HG03575 (cell line): Measurements from ENCODE around the gene ENPP6.

Experiments used
- ATAC-seq: cut with Tn5 transposase; IDR thresholded peaks from one replicate; pipeline ENCODE4 v1.9.1; 2021; ENCODE audit not compliant: unreplicated experiment, insufficient number of reproducible peaks, low FRiP score; ENCODE audit errors: extremely low read depth

The ENPP6 gene

GRCh38 chr4:184120549-184121127, 97.0 kb downstream of the ENPP6 start:
- ATAC-seq = no peak

GRCh38 chr4:184117662-184118199, 99.9 kb downstream of the ENPP6 start:
- no peak for ATAC-seq

- no peak for ATAC-seq
Measured at GRCh38 chr4:184115399-184115798, 102.3 kb downstream of the ENPP6 start.

GRCh38 chr4:184114431-184114830, 103.2 kb downstream of the ENPP6 start:
- no peak for ATAC-seq

GRCh38 chr4:184112006-184112550, 105.6 kb downstream of the ENPP6 start:
- ATAC-seq = no peak

GRCh38 chr4:184111233-184111832, 106.3 kb downstream of the ENPP6 start:
- no peak for ATAC-seq

GRCh38 chr4:184110452-184111224, 107.0 kb downstream of the ENPP6 start:
- ATAC-seq = no peak

- ATAC-seq = no peak
Measured at GRCh38 chr4:184108006-184108501, 109.6 kb downstream of the ENPP6 start.

GRCh38 chr4:184104419-184105101, 113.1 kb downstream of the ENPP6 start:
- no peak for ATAC-seq

GRCh38 chr4:184103527-184104264, 114.0 kb downstream of the ENPP6 start:
- no peak for ATAC-seq

- ATAC-seq = no peak
Measured at GRCh38 chr4:184102927-184103326, 114.7 kb downstream of the ENPP6 start.

GRCh38 chr4:184102488-184102887, 115.2 kb downstream of the ENPP6 start:
- no peak for ATAC-seq

GRCh38 chr4:184101711-184102110, 116.0 kb downstream of the ENPP6 start:
- no peak for ATAC-seq

- no peak for ATAC-seq
Measured at GRCh38 chr4:184100297-184100885, 117.3 kb downstream of the ENPP6 start.

GRCh38 chr4:184099535-184099966, 118.1 kb downstream of the ENPP6 start:
- ATAC-seq = no peak

GRCh38 chr4:184099000-184099399, 118.7 kb downstream of the ENPP6 start:
- no peak for ATAC-seq

- no peak for ATAC-seq
Measured at GRCh38 chr4:184097815-184098214, 119.9 kb downstream of the ENPP6 start.

- no peak for ATAC-seq
Measured at GRCh38 chr4:184097241-184097605, 120.5 kb downstream of the ENPP6 start.
